Dendritic cell treated with granulocyte-macrophage colony-stimulating factor and Interleukin-4, amounts not matched to agents 40 ng/mL and 50 ng/mL, for 4 days (primary cell): ENCODE measurements around the gene DACT3.
"Not testable (repeated sequence)": the region's sequence is repeated elsewhere in the genome, so short reads cannot be mapped to it uniquely, and the experiment has no call there.

Experiments
- H3K27ac Mint-ChIP-seq: one replicate; pipeline ENCODE4 v1.8.0; 2022; ENCODE audit warnings: mild to moderate bottlenecking, mixed read lengths
- H3K27me3 Mint-ChIP-seq: one replicate; pipeline ENCODE4 v1.8.0; 2022; ENCODE audit warnings: mild to moderate bottlenecking, mixed read lengths
- H3K36me3 Mint-ChIP-seq: one replicate; pipeline ENCODE4 v1.8.0; 2022; ENCODE audit warnings: low read depth, mixed read lengths
- H3K4me1 Mint-ChIP-seq: one replicate; pipeline ENCODE4 v1.8.0; 2022; ENCODE audit warnings: low read depth, mixed read lengths
- H3K4me3 Mint-ChIP-seq: one replicate; pipeline ENCODE4 v1.8.0; 2022; ENCODE audit warnings: mild to moderate bottlenecking, moderate library complexity, mixed read lengths
- H3K9me3 Mint-ChIP-seq: one replicate; pipeline ENCODE4 v1.8.0; 2022; ENCODE audit warnings: mixed read lengths
- intact Hi-C: fragments of 100-400 bp; cut with micrococcal nuclease; formaldehyde crosslinking; loops from one replicate; pipeline ENCODE4 v1.15.0; 2022

The DACT3 gene

GRCh38 chr19:46633130-46633529, 27.9 kb downstream of the DACT3 start:
- Mint-ChIP-seq H3K36me3 (no peaks in the 10 kb centered on the region), H3K27me3 (peaks cover 41% of the 10 kb centered on the region)

GRCh38 chr19:46631481-46631880, 29.5 kb downstream of the DACT3 start:
- H3K4me3 Mint-ChIP-seq = no peak overlapping the region
- peaks cover 75% of the 10 kb centered on the region for H3K4me1 Mint-ChIP-seq
- no peak overlapping the region for H3K27ac Mint-ChIP-seq
- H3K36me3 Mint-ChIP-seq = no peaks in the 10 kb centered on the region
- no peaks in the 10 kb centered on the region for H3K9me3 Mint-ChIP-seq
- peaks cover 41% of the 10 kb centered on the region for H3K27me3 Mint-ChIP-seq
- intact Hi-C loops = no loop called here

More at GRCh38 chr19:46633130-46633529, 27.9 kb downstream of the DACT3 start:
- no peaks in the 10 kb centered on the region for H3K9me3 Mint-ChIP-seq
- H3K4me3 Mint-ChIP-seq = no peak overlapping the region
- H3K27ac Mint-ChIP-seq = peak overlapping the region; percentile 20
- intact Hi-C loops = no loop called here
- peaks cover 60% of the 10 kb centered on the region for H3K4me1 Mint-ChIP-seq

- no peaks in the 10 kb centered on the region for H3K9me3 Mint-ChIP-seq
- intact Hi-C loops = no loop called here
- peaks cover 41% of the 10 kb centered on the region for H3K27me3 Mint-ChIP-seq
- no peak overlapping the region for H3K4me3 Mint-ChIP-seq
- peaks cover 80% of the 10 kb centered on the region for H3K4me1 Mint-ChIP-seq
- H3K27ac Mint-ChIP-seq = no peak overlapping the region
- H3K36me3 Mint-ChIP-seq = no peaks in the 10 kb centered on the region
Observed at GRCh38 chr19:46630586-46631205, 30.3 kb downstream of the DACT3 start.

GRCh38 chr19:46629546-46630025, 31.4 kb downstream of the DACT3 start:
- Mint-ChIP-seq H3K4me3 (no peak overlapping the region), H3K36me3 (peaks cover 6% of the 10 kb centered on the region), H3K27me3 (peaks cover 33% of the 10 kb centered on the region), H3K4me1 (peaks cover 80% of the 10 kb centered on the region), H3K27ac (peak overlapping the region; percentile 61), H3K9me3 (no peaks in the 10 kb centered on the region)
- intact Hi-C loops = no loop called here

- Mint-ChIP-seq H3K27me3 (peaks cover 29% of the 10 kb centered on the region), H3K27ac (peak overlapping the region; percentile 61), H3K36me3 (peaks cover 12% of the 10 kb centered on the region), H3K4me1 (peaks cover 82% of the 10 kb centered on the region)
- intact Hi-C loops, H3K4me3 Mint-ChIP-seq, H3K9me3 Mint-ChIP-seq: not testable (repeated sequence)
Observed at GRCh38 chr19:46628970-46629369, 32.0 kb downstream of the DACT3 start.

- no peaks in the 10 kb centered on the region for H3K9me3 Mint-ChIP-seq
- peaks cover 90% of the 10 kb centered on the region for H3K4me1 Mint-ChIP-seq
- peaks cover 10% of the 10 kb centered on the region for H3K27me3 Mint-ChIP-seq
- H3K36me3 Mint-ChIP-seq = peaks cover 35% of the 10 kb centered on the region
- intact Hi-C loops = no loop called here
- H3K27ac Mint-ChIP-seq = peak overlapping the region; percentile 93
- peak overlapping the region; percentile 15 for H3K4me3 Mint-ChIP-seq
Observed at GRCh38 chr19:46626446-46626845, 34.5 kb downstream of the DACT3 start.

GRCh38 chr19:46625731-46626130, 35.3 kb downstream of the DACT3 start:
- Mint-ChIP-seq H3K9me3 (no peaks in the 10 kb centered on the region), H3K4me1 (peaks cover 90% of the 10 kb centered on the region), H3K36me3 (peaks cover 42% of the 10 kb centered on the region), H3K27ac (peak overlapping the region; percentile 93), H3K4me3 (no peak overlapping the region), H3K27me3 (peaks cover 4% of the 10 kb centered on the region)
- intact Hi-C loops = no loop called here

- Mint-ChIP-seq H3K9me3 (no peaks in the 10 kb centered on the region), H3K27ac (peak within 1 kb of the TSS; percentile 93), H3K36me3 (peaks cover 48% of the 10 kb centered on the region), H3K4me3 (peak within 1 kb of the TSS; percentile 94), H3K27me3 (peaks cover 4% of the 10 kb centered on the region), H3K4me1 (peaks cover 90% of the 10 kb centered on the region)
- intact Hi-C loops = no loop called here
Observed at GRCh38 chr19:46624958-46625661, 35.9 kb downstream of the DACT3 start, which contains the start of gene PTGIR. PTGIR (minus strand) TSS chr19:46625089; CDS start chr19:46624225, 864 bp downstream.

- intact Hi-C loops = no loop called here
- peaks cover 51% of the 10 kb centered on the region for H3K36me3 Mint-ChIP-seq
- peak overlapping the region; percentile 93 for H3K27ac Mint-ChIP-seq
- H3K9me3 Mint-ChIP-seq = no peaks in the 10 kb centered on the region
- H3K4me3 Mint-ChIP-seq = peak overlapping the region; percentile 94
- H3K27me3 Mint-ChIP-seq = no peaks in the 10 kb centered on the region
- peaks cover 90% of the 10 kb centered on the region for H3K4me1 Mint-ChIP-seq
Observed at GRCh38 chr19:46623915-46624502, 37.0 kb downstream of the DACT3 start.

- intact Hi-C loops = no loop called here
- Mint-ChIP-seq H3K27me3 (peaks cover under 1% of the 10 kb centered on the region), H3K4me3 (peak overlapping the region; percentile 79), H3K36me3 (peaks cover 51% of the 10 kb centered on the region), H3K4me1 (peaks cover 87% of the 10 kb centered on the region), H3K27ac (peak overlapping the region; percentile 91), H3K9me3 (no peaks in the 10 kb centered on the region)
Observed at GRCh38 chr19:46622118-46622446, 38.9 kb downstream of the DACT3 start.

- Mint-ChIP-seq H3K27ac (peak overlapping the region; percentile 91), H3K4me1 (peaks cover 87% of the 10 kb centered on the region), H3K27me3 (peaks cover 7% of the 10 kb centered on the region), H3K9me3 (no peaks in the 10 kb centered on the region), H3K36me3 (peaks cover 51% of the 10 kb centered on the region), H3K4me3 (peak overlapping the region; percentile 79)
- intact Hi-C loops = no loop called here
Observed at GRCh38 chr19:46621191-46622117, 39.5 kb downstream of the DACT3 start.

GRCh38 chr19:46620716-46621115, 40.3 kb downstream of the DACT3 start:
- peaks cover 11% of the 10 kb centered on the region for H3K27me3 Mint-ChIP-seq
- H3K36me3 Mint-ChIP-seq = peaks cover 51% of the 10 kb centered on the region
- H3K4me3 Mint-ChIP-seq = peak overlapping the region; percentile 79
- H3K27ac Mint-ChIP-seq = peak overlapping the region; percentile 91
- intact Hi-C loops = no loop called here
- peaks cover 81% of the 10 kb centered on the region for H3K4me1 Mint-ChIP-seq
- H3K9me3 Mint-ChIP-seq = no peaks in the 10 kb centered on the region

GRCh38 chr19:46620267-46620666, 40.7 kb downstream of the DACT3 start:
- Mint-ChIP-seq H3K9me3 (no peaks in the 10 kb centered on the region), H3K27ac (peak overlapping the region; percentile 91), H3K4me3 (peak overlapping the region; percentile 79), H3K36me3 (peaks cover 51% of the 10 kb centered on the region), H3K4me1 (peaks cover 76% of the 10 kb centered on the region), H3K27me3 (peaks cover 14% of the 10 kb centered on the region)
- intact Hi-C loops = no loop called here
